RCC 7860 (cell line): ENCODE data around the gene GNPTAB.
"Not testable (repeated sequence)": the region's sequence is repeated elsewhere in the genome, so short reads cannot be mapped to it uniquely, and the experiment has no call there.

Experiments
- DNase-seq: peaks from one replicate; pipeline ENCODE4 v3.0.0-alpha.2; 2015; ENCODE audit warnings: low spot score
- FAIRE-seq: peaks from 2 replicates; lab custom pipeline; 2012; peaks lifted over from hg19 to GRCh38; lab: Jason Lieb, UNC

Gene GNPTAB

GRCh38 chr12:101740566-101740965 lies 90.2 kb downstream of the GNPTAB start:
- no peak for DNase-seq
- no peak for FAIRE-seq

GRCh38 chr12:101738920-101739665 lies 91.7 kb downstream of the GNPTAB start, which contains the start of gene SYCP3:
Gene SYCP3, minus strand, starts transcription at chr12:101739462. Its CDS starts 1,527 bp downstream, at chr12:101737935.
- DNase-seq (no peak), FAIRE-seq (no peak)

- DNase-seq (no peak), FAIRE-seq (no peak)
Observed at GRCh38 chr12:101737476-101737875, 93.3 kb downstream of the GNPTAB start.

- DNase-seq, FAIRE-seq: not testable (repeated sequence)
Observed at GRCh38 chr12:101734482-101734881, 96.3 kb downstream of the GNPTAB start.

GRCh38 chr12:101733166-101733565 lies 97.6 kb downstream of the GNPTAB start:
- FAIRE-seq (peak; percentile 84), DNase-seq (no peak)

GRCh38 chr12:101732318-101732717 lies 98.4 kb downstream of the GNPTAB start:
- no peak for DNase-seq
- FAIRE-seq: no peak

- no peak for FAIRE-seq
Observed at GRCh38 chr12:101729842-101730241, 100.9 kb downstream of the GNPTAB start.

GRCh38 chr12:101727098-101727497 lies 103.7 kb downstream of the GNPTAB start:
- DNase-seq: no peak
- peak; percentile 76 for FAIRE-seq

More at GRCh38 chr12:101729842-101730241, 100.9 kb downstream of the GNPTAB start:
- DNase-seq: no peak

GRCh38 chr12:101722392-101722791 lies 108.4 kb downstream of the GNPTAB start:
- FAIRE-seq: no peak
- DNase-seq: no peak

- DNase-seq: no peak
- FAIRE-seq: no peak
Observed at GRCh38 chr12:101720118-101720517, 110.6 kb downstream of the GNPTAB start.

GRCh38 chr12:101719566-101719965 lies 111.2 kb downstream of the GNPTAB start:
- no peak for DNase-seq
- no peak for FAIRE-seq

GRCh38 chr12:101714877-101715444 lies 115.8 kb downstream of the GNPTAB start:
- DNase-seq (no peak), FAIRE-seq (no peak)

GRCh38 chr12:101713930-101714329 lies 116.8 kb downstream of the GNPTAB start:
- FAIRE-seq (no peak), DNase-seq (no peak)

- DNase-seq (no peak), FAIRE-seq (no peak)
Observed at GRCh38 chr12:101713059-101713682, 117.6 kb downstream of the GNPTAB start.

- DNase-seq: no peak
Observed at GRCh38 chr12:101710288-101710687, 120.5 kb downstream of the GNPTAB start.

GRCh38 chr12:101707131-101707782 lies 123.5 kb downstream of the GNPTAB start:
- no peak for DNase-seq
- no peak for FAIRE-seq

More at GRCh38 chr12:101710288-101710687, 120.5 kb downstream of the GNPTAB start:
- no peak for FAIRE-seq

GRCh38 chr12:101706403-101706802 lies 124.4 kb downstream of the GNPTAB start:
- DNase-seq (no peak), FAIRE-seq (no peak)

GRCh38 chr12:101703487-101703886 lies 127.3 kb downstream of the GNPTAB start:
- FAIRE-seq (no peak), DNase-seq (no peak)

- FAIRE-seq: no peak
Observed at GRCh38 chr12:101700299-101700820, 130.4 kb downstream of the GNPTAB start.

GRCh38 chr12:101698800-101699347 lies 131.9 kb downstream of the GNPTAB start:
- FAIRE-seq: no peak
- DNase-seq: no peak

More at GRCh38 chr12:101700299-101700820, 130.4 kb downstream of the GNPTAB start:
- DNase-seq: no peak
